Measurements from ENCODE around the gene PTPRO.

Gene PTPRO

DNA sequence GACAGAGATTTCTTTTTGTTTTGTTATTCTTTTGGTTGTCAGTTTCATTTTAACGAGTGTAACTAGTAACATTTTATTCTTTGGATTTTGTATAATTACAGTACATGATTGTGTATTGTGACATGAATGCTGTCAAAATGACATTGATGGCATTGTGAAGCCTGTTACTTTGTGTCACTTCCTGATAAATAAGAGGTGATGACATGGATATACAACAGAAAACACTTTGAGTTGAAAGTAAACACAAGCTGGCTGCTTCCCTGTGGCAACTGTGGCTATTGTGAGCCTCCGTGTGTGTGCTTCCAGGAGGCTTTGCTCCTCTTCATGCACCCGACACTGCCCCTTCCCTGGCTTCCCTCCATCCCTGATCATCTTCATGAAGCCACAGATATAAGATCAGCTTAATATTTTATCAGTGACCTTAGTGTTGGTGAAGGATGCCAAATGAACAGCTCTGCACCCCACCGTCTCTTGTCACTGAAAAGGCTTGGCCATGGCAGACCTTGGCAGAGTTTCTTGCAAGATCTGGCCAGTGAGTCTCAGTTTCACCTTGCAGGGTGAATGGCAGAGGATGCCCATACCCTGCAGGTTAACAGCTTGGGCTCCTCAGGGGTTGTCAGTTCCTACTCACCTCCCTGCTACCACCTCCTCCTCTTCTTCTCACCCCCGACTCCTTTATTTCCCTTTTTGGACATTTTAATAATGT is 275.0 kb downstream of the PTPRO start:
- TF ChIP-seq, protein P1, sequence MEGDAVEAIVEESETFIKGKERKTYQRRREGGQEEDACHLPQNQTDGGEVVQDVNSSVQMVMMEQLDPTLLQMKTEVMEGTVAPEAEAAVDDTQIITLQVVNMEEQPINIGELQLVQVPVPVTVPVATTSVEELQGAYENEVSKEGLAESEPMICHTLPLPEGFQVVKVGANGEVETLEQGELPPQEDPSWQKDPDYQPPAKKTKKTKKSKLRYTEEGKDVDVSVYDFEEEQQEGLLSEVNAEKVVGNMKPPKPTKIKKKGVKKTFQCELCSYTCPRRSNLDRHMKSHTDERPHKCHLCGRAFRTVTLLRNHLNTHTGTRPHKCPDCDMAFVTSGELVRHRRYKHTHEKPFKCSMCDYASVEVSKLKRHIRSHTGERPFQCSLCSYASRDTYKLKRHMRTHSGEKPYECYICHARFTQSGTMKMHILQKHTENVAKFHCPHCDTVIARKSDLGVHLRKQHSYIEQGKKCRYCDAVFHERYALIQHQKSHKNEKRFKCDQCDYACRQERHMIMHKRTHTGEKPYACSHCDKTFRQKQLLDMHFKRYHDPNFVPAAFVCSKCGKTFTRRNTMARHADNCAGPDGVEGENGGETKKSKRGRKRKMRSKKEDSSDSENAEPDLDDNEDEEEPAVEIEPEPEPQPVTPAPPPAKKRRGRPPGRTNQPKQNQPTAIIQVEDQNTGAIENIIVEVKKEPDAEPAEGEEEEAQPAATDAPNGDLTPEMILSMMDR (IDR thresholded peaks at IDR 0.05; ENCODE audit: insufficient read depth, low read depth, low read length, missing control alignments) = no peak
- no peak overlapping the region for H3K4me3 ChIP-seq (ENCODE audit: low read depth, low read length)
- no peak for DNase-seq (ENCODE audit: low read depth)

- H3K4me3 ChIP-seq (ENCODE audit: low read depth, low read length) = no peak overlapping the region
- TF ChIP-seq, protein P1 (IDR thresholded peaks at IDR 0.05; ENCODE audit: insufficient read depth, low read depth, low read length, missing control alignments) = no peak
- no peak for DNase-seq (ENCODE audit: low read depth)
Measured at GRCh38 chr12:15599266-15600037, 277.1 kb downstream of the PTPRO start.

DNA sequence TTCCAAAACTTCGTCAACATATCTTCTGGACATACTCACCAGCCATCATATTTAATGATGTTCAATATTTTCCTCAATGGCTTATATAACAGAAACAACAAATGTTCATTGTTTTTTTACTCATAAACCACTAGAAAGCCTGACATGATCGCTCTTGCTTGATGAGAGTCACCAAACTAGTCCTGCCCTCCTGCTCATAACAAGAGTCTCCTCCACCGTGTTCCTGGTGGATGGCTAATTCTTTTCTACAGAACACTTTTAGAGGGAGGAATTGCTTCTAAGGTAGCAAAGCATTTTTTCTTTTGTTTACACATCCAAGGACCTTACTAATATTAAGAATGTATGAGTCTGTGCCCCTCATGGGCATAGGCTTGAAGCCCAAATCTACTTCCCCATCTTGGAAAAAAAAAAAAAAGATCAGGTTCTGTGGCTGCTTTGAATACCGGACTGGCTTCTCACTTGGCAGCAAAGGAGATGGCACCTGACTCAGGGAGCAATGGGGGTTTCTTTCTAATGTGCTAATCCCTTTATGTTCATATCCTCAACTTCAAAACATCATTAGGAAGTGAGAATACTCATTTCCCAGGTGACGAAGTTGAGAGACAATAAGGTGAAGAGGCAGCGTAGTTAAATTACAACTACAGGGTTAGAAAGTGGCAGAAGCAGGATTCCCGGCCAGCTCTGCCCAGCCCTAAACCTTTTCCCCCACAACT is 278.1 kb downstream of the PTPRO start:
- TF ChIP-seq, protein P1 (IDR thresholded peaks at IDR 0.05; ENCODE audit: insufficient read depth, low read depth, low read length, missing control alignments) = no peak
- H3K4me3 ChIP-seq (ENCODE audit: low read depth, low read length) = no peak overlapping the region
- DNase-seq (ENCODE audit: low read depth) = no peak

DNA sequence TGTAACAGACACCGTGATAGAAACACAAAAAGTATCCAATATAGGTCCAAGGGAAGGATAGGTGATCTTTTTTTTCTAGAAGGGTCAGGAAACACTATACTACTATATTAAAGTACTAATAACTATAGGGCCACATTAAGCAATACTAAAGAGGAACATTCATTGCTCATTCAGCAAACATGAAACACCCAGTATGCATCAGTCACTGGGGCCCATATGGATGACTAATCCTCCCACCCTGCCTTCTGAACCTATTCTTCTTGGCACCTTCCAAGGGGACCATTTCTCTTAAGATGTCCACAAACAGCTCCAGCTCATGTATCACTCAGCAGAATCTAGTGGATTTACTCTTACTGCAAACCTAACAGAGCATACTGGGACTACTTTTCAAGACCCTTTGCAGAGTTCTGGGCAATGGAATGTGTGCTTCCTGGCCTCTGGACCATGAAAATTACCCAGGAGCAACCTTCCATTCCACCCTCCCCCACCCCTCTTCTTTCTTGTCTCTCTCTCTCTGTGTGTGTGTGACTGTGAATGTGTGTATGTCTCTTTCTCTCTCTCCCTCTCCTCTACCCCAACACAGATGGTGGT is 279.0 kb downstream of the PTPRO start:
- no peak overlapping the region for H3K4me3 ChIP-seq (ENCODE audit: low read depth, low read length)
- TF ChIP-seq, protein P1 (IDR thresholded peaks at IDR 0.05; ENCODE audit: insufficient read depth, low read depth, low read length, missing control alignments) = no peak
- no peak for DNase-seq (ENCODE audit: low read depth)

- no peak overlapping the region for H3K4me3 ChIP-seq (ENCODE audit: low read depth, low read length)
- no peak for DNase-seq (ENCODE audit: low read depth)
- TF ChIP-seq, protein P1 (IDR thresholded peaks at IDR 0.05; ENCODE audit: insufficient read depth, low read depth, low read length, missing control alignments) = no peak
Measured at GRCh38 chr12:15602051-15602672, 279.9 kb downstream of the PTPRO start.

DNA sequence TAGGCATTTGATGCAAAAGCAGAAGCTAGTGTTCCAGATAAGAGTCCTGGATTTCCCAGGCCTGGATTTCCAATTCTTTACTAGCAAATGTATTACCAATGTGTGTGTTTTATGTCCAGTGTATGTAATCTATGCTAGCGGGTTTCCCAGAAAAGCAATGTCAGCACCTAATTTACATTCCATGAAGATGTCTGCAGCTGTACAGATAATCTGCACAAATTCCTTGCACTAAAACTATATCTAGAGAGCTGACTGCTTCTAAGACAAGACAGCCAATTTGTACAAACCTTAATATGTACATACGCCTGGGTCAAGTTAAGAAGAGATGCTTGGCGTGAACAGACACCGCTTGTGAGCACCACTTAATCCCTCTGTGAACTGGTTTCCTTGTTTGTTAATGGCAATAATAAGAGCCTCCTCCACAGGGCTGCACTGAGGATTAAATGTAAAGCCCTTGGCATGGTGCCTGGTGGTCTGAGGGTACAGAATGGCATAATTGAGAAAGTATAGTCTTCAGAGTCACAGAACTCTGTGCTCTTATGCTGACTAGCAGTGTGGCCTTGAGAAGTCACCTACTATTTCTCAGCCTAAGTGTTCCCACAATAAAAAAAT is 281.3 kb downstream of the PTPRO start:
- DNase-seq (ENCODE audit: low read depth) = no peak
- H3K4me3 ChIP-seq (ENCODE audit: low read depth, low read length) = no peak overlapping the region
- TF ChIP-seq, protein P1 (IDR thresholded peaks at IDR 0.05; ENCODE audit: insufficient read depth, low read depth, low read length, missing control alignments) = no peak
